Measurements from ENCODE around the gene STON2. TPM values are rescaled to one million over a fixed set of nuclear protein-coding genes. Genes with fewer than 3 reads are reported as not detected.
A peak's percentile ranks its signal among the peaks of the same experiment; 100 is the strongest.

STON2 gene
- total RNA-seq, 1 donor from 2014 or later, result 66.8 TPM

DNA sequence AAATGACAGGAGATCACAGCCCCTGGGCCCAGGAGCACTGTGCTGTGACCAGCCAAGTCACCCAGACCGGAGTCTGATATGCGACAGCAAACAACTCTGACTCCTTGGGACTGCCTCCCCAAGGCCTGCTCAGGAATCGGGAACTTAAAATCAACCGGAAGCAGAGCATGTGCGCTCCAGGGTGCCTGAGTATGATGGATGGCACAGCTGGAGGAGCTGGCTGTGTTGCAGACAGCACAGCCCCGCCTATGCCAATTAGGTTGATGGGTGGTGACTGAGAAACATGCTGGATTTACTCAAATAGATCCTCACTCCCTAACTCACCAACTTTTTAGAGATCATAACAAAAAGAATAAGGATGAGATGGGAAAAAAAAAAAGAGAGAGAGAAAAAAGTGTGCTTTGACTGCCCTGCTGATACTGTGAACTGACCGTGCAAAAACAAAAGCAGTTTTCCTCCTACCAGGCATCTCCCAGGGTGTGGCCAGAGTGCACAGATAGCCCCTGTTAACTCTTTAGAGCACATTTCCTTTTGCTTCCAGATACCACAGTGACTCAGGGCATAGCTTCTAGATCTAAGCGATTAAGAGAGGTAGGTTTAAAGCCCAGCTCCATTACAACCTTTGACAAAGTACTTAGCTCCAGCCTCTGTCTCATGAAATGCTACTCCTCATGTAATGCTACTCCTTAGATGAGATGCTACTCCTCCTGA lies 27.4 kb upstream of the STON2 start:
- H3K4me3 Mint-ChIP-seq (ENCODE audit: unreplicated experiment), result no peak overlapping the region
- peaks cover 28% of the 10 kb centered on the region for H3K4me1 Mint-ChIP-seq (ENCODE audit: unreplicated experiment)
- no peak for DNase-seq (ENCODE audit: low spot score)
- no peaks in the 10 kb centered on the region for H3K9me3 Mint-ChIP-seq (ENCODE audit: unreplicated experiment)
- H3K27me3 Mint-ChIP-seq (ENCODE audit: unreplicated experiment), result peaks cover 3% of the 10 kb centered on the region
- H3K27ac Mint-ChIP-seq (ENCODE audit: unreplicated experiment), result no peak overlapping the region
- no peaks in the 10 kb centered on the region for H3K36me3 Mint-ChIP-seq (ENCODE audit: low read depth, unreplicated experiment)
- no peak for TF ChIP-seq CTCF (IDR thresholded peaks at IDR 0.05; ENCODE audit: unreplicated experiment)

GRCh38 chr14:81423504-81423903 lies 23.4 kb upstream of the STON2 start:
- Mint-ChIP-seq H3K36me3 (ENCODE audit: low read depth, unreplicated experiment) (no peaks in the 10 kb centered on the region), H3K9me3 (ENCODE audit: unreplicated experiment) (no peaks in the 10 kb centered on the region)

DNA sequence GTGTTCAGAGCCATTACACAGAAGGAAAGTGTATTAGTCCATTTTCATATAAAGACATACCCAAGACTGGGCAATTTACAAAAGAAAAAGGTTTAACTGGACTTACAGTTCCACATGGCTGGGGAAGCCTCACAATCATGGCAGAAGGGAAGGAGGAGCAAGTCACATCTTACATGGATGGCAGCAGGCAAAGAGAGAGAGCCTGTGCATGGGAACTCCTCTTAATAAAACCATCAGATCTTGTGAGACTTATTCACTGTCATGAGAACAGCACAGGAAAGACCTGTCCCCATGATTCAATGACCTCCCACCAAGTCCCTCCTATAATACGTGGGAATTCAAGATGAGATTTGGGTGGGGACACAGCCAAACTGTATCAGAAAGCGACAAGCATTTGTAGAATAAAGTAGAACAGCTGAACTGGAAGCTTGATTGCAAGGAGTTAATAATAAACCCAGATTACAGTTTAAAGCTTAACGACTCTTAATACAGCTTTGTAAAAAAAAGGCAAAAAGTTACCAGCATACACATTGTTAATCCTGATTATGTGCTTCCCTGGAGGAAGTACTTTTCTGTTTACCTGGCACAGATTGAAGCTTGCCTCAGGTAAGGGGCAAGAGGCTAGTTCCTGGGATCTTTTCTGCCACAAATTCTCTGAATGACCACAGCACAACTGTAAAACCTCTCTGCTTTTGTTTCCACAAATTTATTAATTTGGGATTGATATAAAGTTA lies 18.1 kb upstream of the STON2 start:
- TF ChIP-seq CTCF (IDR thresholded peaks at IDR 0.05; ENCODE audit: unreplicated experiment), result no peak
- H3K27me3 Mint-ChIP-seq (ENCODE audit: unreplicated experiment), result peaks cover 3% of the 10 kb centered on the region
- peaks cover 14% of the 10 kb centered on the region for H3K4me1 Mint-ChIP-seq (ENCODE audit: unreplicated experiment)
- H3K9me3 Mint-ChIP-seq (ENCODE audit: unreplicated experiment), result no peaks in the 10 kb centered on the region
- no peak overlapping the region for H3K27ac Mint-ChIP-seq (ENCODE audit: unreplicated experiment)
- H3K36me3 Mint-ChIP-seq (ENCODE audit: low read depth, unreplicated experiment), result peaks cover 4% of the 10 kb centered on the region
- no peak for DNase-seq (ENCODE audit: low spot score)
- no peak overlapping the region for H3K4me3 Mint-ChIP-seq (ENCODE audit: unreplicated experiment)

More at GRCh38 chr14:81423504-81423903, 23.4 kb upstream of the STON2 start:
- H3K27me3 Mint-ChIP-seq (ENCODE audit: unreplicated experiment), result no peaks in the 10 kb centered on the region
- no peak for TF ChIP-seq CTCF (IDR thresholded peaks at IDR 0.05; ENCODE audit: unreplicated experiment)
- H3K4me3 Mint-ChIP-seq (ENCODE audit: unreplicated experiment), result no peak overlapping the region
- peak overlapping the region; percentile 70 for H3K27ac Mint-ChIP-seq (ENCODE audit: unreplicated experiment)
- no peak for DNase-seq (ENCODE audit: low spot score)
- peaks cover 30% of the 10 kb centered on the region for H3K4me1 Mint-ChIP-seq (ENCODE audit: unreplicated experiment)

- Mint-ChIP-seq H3K27me3 (ENCODE audit: unreplicated experiment) (peaks cover 3% of the 10 kb centered on the region), H3K4me1 (ENCODE audit: unreplicated experiment) (peaks cover 14% of the 10 kb centered on the region), H3K27ac (ENCODE audit: unreplicated experiment) (no peak overlapping the region), H3K36me3 (ENCODE audit: low read depth, unreplicated experiment) (peaks cover 4% of the 10 kb centered on the region), H3K9me3 (ENCODE audit: unreplicated experiment) (no peaks in the 10 kb centered on the region), H3K4me3 (ENCODE audit: unreplicated experiment) (no peak overlapping the region)
- TF ChIP-seq CTCF (IDR thresholded peaks at IDR 0.05; ENCODE audit: unreplicated experiment), result no peak
- DNase-seq (ENCODE audit: low spot score), result no peak
Observed at GRCh38 chr14:81416981-81417380, 16.9 kb upstream of the STON2 start.

Measured in endothelial cell (in vitro differentiated cells).